Neuron (in vitro differentiated cells): ENCODE measurements around the gene ALPG.
"Not testable (repeated sequence)": the region's sequence is repeated elsewhere in the genome, so short reads cannot be mapped to it uniquely, and the experiment has no call there.

ENCODE experiments used
- H2AFZ ChIP-seq: one replicate; pipeline ENCODE4 v1.6.1; 2013; ENCODE audit warnings: low read depth, mild to moderate bottlenecking, inconsistent platforms, low read length, moderate library complexity
- H3K27me3 ChIP-seq: one replicate; pipeline ENCODE4 v1.6.1; 2013; ENCODE audit warnings: low read length; ENCODE audit not compliant: insufficient read depth
- H3K36me3 ChIP-seq: one replicate; pipeline ENCODE4 v1.6.1; 2013; ENCODE audit warnings: low read length; ENCODE audit not compliant: insufficient read depth
- H3K4me1 ChIP-seq: one replicate; pipeline ENCODE4 v1.6.1; 2013; ENCODE audit warnings: low read length; ENCODE audit not compliant: insufficient read depth
- H3K4me3 ChIP-seq: 2 replicates; pipeline ENCODE4 v1.5.1; 2013; ENCODE audit warnings: mild to moderate bottlenecking, low read length, moderate library complexity
- H3K9me3 ChIP-seq: one replicate; pipeline ENCODE4 v1.6.1; 2013; ENCODE audit warnings: low read length

ALPG gene

DNA sequence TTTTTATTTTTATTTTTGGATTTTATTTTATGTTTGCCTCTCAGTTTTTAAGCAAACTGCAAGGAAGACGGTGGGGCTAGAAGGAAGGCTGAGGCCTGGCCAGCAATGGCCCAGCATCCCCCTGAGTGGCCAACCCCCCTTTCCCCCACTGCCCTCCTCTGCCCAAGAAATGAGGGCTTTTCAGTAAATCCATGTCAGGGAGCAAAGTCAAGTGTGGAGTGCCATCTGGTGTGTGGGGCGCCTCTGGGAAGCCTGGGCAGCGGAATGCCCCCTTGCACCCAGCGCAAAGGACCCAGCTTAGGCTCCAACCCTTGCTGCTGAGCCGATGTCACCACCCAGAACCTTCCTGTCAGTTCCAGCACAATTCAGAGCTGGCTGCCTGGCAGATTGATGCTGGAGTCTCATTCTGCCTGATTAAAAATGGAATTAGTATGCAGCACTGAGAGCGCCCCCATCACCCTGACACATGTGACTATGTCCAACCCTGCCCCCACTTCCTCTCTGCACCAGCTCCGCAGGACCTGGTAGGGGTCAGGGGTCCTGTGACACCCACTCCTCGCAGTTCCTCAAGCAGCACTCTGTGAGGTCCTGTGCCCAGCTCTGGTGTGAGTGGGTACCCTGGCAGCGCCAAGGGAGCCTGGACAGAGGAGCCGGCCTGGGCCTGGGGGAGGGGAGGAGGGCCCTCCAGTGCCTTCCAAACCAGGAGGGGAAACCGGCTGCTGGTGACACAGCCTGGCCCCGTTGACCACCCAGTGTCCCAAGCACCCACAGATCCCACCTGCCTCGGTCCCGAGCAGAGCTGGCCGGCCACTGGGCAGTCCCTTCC lies 37.3 kb upstream of the ALPG start:
- Histone ChIP-seq H3K27me3 (peaks cover 4% of the 10 kb centered on the region), H3K4me3 (no peak overlapping the region), H3K4me1 (peaks cover 16% of the 10 kb centered on the region), H2AFZ (no peak overlapping the region), H3K36me3 (no peaks in the 10 kb centered on the region), H3K9me3 (no peaks in the 10 kb centered on the region)

DNA sequence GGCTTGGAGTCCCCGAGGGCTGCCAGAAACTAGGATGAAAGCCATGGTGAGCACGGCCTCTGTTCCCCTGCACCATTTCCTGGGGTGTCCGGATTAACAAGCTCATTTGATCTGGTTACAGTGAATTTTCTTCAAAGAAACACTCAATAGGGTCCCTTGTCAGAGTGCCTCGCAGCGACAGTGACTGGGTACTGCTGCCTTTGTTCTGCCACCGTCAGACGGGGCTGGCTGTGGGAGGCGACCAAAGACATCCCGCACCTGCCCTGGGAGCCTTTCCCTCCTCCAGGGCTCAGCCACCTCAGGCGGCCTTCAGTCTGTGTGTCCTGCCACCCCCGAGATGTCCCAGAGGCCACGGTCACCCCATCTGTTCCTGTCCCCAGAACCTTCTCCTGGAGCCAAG lies 36.6 kb upstream of the ALPG start:
- H3K36me3 ChIP-seq, H3K4me3 ChIP-seq, H3K27me3 ChIP-seq, H3K9me3 ChIP-seq, H2AFZ ChIP-seq: not testable (repeated sequence)
- H3K4me1 ChIP-seq, result peaks cover 16% of the 10 kb centered on the region

DNA sequence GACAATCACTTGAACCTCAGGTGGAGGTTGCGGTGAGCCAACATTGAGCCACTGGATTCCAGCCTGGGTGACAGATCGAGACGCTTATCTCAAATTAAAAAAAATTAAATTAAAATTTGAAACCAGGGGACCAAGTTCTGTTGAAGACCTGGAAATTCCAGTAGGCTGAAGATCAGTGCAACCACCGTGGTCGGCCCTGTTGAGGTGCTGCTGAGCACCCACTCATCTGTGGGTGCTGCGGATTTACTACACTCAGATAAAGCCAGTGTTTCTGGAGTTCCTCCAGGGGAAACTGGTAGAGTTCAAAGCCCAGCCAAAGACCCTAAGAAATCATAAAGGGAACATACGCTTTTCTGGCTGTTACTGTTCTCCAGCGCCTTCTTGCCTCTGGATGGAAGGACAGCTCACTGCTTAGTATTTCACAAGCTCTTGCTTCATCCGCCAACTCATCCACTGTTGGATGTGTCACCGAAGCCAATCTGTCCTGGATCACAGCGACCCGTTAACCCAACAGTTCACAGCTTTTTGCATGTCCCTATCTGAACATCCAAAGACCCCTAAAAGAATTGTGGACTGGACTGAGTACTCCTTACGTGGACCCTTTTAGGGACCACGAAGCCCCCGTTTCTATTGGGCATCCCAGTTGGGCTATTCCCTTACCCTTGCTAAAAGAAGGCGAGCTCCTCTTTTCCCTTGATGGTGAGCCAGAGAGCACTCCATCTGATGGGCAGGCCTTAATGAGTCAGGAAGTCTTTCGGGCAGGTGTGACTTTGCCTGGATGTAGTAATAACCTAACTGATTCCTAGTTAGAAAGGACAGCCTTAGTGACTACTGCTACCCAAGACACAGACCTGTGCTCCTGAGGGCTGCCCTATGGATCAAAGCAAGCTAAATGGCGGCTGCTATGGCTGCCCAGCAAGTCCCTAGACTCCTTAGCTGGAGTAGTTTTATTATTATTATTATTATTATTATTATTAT lies 34.1 kb upstream of the ALPG start:
- H2AFZ ChIP-seq, result no peak overlapping the region
- no peak overlapping the region for H3K4me3 ChIP-seq
- no peaks in the 10 kb centered on the region for H3K36me3 ChIP-seq
- peaks cover 11% of the 10 kb centered on the region for H3K27me3 ChIP-seq
- no peaks in the 10 kb centered on the region for H3K9me3 ChIP-seq
- peaks cover 16% of the 10 kb centered on the region for H3K4me1 ChIP-seq

- H2AFZ ChIP-seq, result no peak overlapping the region
- peaks cover 6% of the 10 kb centered on the region for H3K4me1 ChIP-seq
- peaks cover 11% of the 10 kb centered on the region for H3K27me3 ChIP-seq
- H3K9me3 ChIP-seq, result no peaks in the 10 kb centered on the region
- H3K4me3 ChIP-seq, result no peak overlapping the region
- H3K36me3 ChIP-seq, result no peaks in the 10 kb centered on the region
Measured at GRCh38 chr2:232374356-232374755, 32.3 kb upstream of the ALPG start.

- Histone ChIP-seq H3K36me3 (no peaks in the 10 kb centered on the region), H3K27me3 (peaks cover 11% of the 10 kb centered on the region)
Measured at GRCh38 chr2:232375164-232375563, 31.5 kb upstream of the ALPG start.

GRCh38 chr2:232376260-232376659 lies 30.4 kb upstream of the ALPG start:
- H3K9me3 ChIP-seq, result no peaks in the 10 kb centered on the region
- no peak overlapping the region for H3K4me3 ChIP-seq
- no peaks in the 10 kb centered on the region for H3K36me3 ChIP-seq
- H3K4me1 ChIP-seq, result no peaks in the 10 kb centered on the region
- H3K27me3 ChIP-seq, result peaks cover 11% of the 10 kb centered on the region
- no peak overlapping the region for H2AFZ ChIP-seq

More at GRCh38 chr2:232375164-232375563, 31.5 kb upstream of the ALPG start:
- no peak overlapping the region for H3K4me3 ChIP-seq
- H3K4me1 ChIP-seq, result no peaks in the 10 kb centered on the region
- H3K9me3 ChIP-seq, result no peaks in the 10 kb centered on the region
- H2AFZ ChIP-seq, result no peak overlapping the region

DNA sequence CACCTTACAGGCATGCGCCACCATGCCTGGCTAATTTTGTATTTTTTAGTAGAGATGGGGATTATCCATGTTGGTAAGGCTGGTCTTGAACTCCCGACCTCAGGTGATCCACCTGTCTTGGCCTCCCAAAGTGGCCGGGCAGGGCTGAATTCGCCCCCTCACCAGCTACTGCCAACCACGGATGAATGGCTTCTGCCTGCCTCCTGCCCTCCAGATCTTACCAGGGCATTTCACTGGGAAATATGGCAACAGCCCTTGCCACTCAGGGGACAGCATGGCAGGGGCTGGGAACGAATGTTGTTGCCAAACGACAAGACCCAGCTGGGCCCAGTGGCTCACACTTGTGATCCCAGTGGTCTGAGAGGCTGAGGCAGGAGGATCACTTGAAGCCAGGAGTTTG lies 29.9 kb upstream of the ALPG start:
- peaks cover 11% of the 10 kb centered on the region for H3K27me3 ChIP-seq
- H2AFZ ChIP-seq, result no peak overlapping the region
- no peaks in the 10 kb centered on the region for H3K9me3 ChIP-seq
- H3K4me1 ChIP-seq, result no peaks in the 10 kb centered on the region
- no peak overlapping the region for H3K4me3 ChIP-seq
- H3K36me3 ChIP-seq, result no peaks in the 10 kb centered on the region

DNA sequence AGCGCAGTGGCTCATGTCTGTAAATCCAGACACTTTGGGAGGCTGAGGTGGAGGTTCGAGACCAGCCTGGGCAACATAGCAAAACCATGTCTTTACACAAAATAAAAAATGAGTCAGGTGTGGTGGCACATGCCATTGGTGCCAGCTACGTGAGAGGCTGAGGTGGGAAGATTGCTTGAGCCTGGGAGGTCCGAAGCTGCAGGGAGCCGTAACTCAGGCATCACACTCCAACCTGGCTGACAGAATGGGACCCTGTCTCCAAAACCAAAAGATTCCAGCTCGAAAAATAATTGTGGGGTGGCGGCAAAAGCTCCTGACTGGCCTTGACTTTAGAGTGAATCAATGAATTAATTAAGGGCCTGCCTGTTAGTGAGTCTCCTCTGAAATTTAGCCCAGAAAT lies 29.3 kb upstream of the ALPG start:
- Histone ChIP-seq H3K36me3 (no peaks in the 10 kb centered on the region), H3K4me3 (no peak overlapping the region), H3K4me1 (no peaks in the 10 kb centered on the region), H3K9me3 (no peaks in the 10 kb centered on the region), H2AFZ (no peak overlapping the region), H3K27me3 (peaks cover 13% of the 10 kb centered on the region)

GRCh38 chr2:232377841-232378734 lies 28.6 kb upstream of the ALPG start:
- no peak overlapping the region for H3K4me3 ChIP-seq
- no peak overlapping the region for H2AFZ ChIP-seq
- no peaks in the 10 kb centered on the region for H3K9me3 ChIP-seq
- peaks cover 14% of the 10 kb centered on the region for H3K27me3 ChIP-seq
- H3K36me3 ChIP-seq, result no peaks in the 10 kb centered on the region
- H3K4me1 ChIP-seq, result no peaks in the 10 kb centered on the region

GRCh38 chr2:232378735-232379151 lies 27.9 kb upstream of the ALPG start, which contains the start of gene ALPP:
TSS of gene ALPP (plus strand) at chr2:232378751. CDS start at chr2:232378803, 52 bp downstream.
- H2AFZ ChIP-seq, H3K4me3 ChIP-seq, H3K4me1 ChIP-seq, H3K36me3 ChIP-seq, H3K9me3 ChIP-seq: not testable (repeated sequence)
- peaks cover 19% of the 10 kb centered on the region for H3K27me3 ChIP-seq

DNA sequence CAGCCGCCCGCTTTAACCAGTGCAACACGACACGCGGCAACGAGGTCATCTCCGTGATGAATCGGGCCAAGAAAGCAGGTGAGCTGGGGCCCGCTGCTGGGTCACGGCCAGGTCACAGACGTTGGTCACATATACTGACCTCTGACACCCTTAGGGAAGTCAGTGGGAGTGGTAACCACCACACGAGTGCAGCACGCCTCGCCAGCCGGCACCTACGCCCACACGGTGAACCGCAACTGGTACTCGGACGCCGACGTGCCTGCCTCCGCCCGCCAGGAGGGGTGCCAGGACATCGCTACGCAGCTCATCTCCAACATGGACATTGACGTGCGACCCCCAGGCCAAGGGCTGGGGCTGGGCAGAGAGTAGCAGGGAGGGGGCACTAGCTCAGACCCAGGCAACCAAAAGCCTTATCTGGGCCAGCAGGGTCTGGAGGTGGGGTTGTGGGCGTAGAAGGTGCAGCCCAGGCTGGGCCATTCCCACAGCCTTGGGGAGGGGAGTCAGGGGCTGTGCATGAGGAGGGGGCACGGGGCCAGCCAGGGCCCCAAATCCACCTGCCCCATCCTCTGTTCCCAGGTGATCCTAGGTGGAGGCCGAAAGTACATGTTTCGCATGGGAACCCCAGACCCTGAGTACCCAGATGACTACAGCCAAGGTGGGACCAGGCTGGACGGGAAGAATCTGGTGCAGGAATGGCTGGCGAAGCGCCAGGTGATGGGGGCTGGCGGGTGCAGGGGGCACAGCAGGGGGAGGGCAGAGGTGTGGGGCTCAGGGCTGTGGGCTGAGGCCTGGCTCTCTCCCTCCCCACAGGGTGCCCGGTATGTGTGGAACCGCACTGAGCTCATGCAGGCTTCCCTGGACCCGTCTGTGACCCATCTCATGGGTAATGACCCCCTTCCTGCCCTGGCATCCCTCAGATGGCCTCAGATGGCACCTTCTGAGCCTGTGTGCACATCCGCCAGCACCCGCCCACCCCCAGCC lies 26.7 kb upstream of the ALPG start:
- H3K9me3 ChIP-seq, H3K4me3 ChIP-seq, H3K4me1 ChIP-seq, H3K36me3 ChIP-seq, H2AFZ ChIP-seq: not testable (repeated sequence)
- H3K27me3 ChIP-seq, result peaks cover 16% of the 10 kb centered on the region
